Activated CD4-positive, alpha-beta T cell treated with anti-CD3 and anti-CD28 coated beads, Interleukin-2, amount 50 U/mL, for 1 hour (primary cell): ENCODE measurements around the gene TRAK1.
A peak's percentile ranks its signal among the peaks of the same experiment; 100 is the strongest.

Source experiments
- DNase-seq: peaks from one replicate; pipeline ENCODE4 v3.0.0-alpha.2; 2020

Gene TRAK1

DNA sequence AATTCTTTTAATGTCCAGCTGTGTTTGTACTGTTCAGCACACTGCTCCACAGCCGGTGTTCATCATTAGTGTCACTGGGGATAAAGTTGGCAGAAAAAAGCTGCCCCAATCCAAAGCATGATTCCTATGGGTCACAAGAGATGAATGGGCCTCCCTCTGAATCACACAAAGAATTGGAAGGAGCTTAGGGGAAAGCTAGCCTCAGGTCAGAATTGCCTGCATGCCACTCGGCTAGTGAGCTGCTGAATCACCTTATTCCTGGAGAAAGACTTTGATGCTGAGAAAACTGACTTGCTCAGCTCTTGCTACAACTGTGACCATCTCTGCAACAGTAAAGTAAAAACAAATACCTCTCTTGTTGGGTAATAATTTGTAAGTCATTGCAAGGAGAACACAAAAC lies 171.4 kb downstream of the TRAK1 start:
- DNase-seq: no peak

DNA sequence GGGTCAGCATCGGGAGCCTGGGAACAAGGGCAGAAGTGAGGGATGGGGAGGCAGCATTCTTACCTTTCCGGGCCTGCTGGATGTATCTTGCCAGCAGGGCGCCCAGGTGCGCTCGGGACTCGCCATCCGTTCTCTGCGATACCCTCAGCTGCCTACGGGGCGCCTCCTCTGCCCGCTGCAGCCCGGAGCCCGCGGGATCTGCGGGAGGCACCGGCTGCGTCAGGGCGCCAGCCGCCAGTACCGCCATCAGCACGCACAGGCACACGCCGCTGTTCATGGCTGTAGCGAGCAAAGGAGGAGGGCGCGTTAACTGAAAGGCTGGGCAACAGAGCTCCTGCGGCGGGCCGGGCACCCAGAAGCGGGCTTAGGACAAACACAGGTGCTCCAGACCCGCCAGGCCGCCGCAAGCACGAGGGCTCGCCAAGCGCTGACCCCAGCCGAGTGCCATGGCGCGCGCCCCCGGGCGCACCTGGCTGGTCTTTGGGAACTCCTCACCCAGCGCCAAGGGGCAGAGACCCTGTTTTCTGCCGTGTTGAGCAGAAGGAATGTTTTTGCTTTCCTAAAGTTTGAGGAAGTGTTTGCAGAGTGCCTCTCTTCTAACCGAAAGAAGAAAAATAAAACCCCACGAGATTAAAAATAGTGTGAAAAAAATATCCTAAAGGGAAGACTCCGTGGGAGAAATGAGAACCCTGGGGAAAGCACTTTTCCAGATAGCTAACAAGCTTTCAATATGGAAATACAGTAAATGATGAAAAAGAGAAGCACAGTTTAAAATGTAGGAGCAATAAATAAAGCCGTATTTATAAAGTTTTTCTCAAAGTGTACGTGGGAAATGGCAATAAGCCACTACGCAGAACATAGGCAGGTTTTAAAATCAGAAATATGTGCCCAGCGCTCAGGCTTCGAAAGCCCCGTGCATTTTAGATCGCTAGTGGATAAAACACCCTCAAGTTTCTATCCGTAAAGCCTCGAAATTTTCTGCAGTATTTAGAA lies 172.5 kb downstream of the TRAK1 start:
- DNase-seq: peak; percentile 9

DNA sequence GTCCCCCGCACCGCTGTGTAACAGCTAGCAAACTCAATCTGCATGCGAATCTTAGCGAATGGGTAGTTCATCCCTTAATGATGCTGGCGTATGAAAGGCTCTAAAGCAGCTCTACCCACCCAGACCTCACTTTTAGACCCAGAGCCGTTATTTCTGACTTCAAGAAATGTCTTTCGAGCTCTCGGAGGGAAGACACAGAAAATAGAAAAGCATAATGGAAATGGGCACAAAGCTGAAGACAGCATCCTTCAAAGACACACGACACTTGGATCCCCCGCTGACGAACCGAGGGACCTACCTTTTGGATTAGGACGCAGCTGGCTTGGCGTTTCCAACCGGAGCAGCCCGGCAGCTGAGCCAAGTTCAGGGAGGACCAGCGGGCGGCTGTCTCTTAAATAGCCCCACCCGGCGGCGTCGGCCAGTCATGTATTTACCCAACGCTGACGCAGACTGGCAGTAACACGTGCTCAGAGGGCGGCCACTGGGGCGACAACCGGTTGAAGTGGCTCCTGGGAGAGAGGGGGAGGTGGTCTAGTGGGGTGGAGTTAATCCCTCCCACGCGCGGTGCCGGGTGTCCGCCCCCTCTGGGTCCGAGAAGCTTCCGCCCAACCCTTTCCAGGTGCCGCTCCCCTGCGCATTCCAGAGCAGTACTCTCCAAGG lies 173.4 kb downstream of the TRAK1 start:
- DNase-seq: peak; percentile 13

DNA sequence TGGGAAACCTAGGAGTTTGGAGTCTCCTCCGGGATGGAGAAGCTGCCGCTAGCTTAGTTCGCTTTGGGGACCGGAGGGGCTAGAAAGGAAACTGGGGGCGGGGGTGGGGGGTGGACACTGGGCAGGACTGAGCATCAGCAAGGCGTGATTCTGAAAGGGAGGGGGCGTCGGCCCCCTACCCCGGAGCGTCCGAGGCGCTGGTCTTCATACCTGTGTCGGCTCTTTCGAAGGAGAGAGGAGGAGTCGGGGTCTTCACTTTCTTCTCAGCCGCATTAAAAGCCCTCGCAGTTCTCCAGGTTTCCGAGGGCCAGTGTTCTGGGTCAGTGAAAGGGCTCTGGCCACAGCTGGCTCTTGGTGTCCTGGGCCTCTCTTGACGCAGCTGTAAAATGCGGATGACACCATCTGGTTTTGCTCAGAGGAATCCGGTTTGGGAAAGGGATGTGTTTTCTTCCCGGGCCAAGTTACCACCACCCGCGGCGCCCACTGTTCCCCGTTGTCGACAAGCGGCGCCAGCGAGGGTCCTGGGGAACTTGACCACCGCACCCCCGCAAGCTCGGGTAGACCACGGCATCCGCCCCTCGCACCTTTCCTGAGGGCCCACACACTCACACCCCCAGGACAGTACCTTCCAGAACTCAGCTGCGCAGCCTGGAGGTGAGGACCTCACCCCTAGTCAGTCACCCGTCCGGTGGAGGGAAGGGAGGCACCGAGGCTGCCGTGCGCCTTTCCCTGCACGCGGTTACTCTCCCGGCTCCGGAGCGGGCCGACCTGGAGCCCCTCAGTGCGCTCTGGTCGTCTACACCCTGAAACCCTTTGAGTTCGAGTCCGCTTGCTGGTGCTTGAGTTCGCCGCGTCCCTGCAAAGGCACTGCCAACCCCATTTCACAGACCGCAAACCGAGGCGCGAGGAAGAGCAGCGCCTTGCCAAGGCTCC lies 174.2 kb downstream of the TRAK1 start:
- no peak for DNase-seq

DNA sequence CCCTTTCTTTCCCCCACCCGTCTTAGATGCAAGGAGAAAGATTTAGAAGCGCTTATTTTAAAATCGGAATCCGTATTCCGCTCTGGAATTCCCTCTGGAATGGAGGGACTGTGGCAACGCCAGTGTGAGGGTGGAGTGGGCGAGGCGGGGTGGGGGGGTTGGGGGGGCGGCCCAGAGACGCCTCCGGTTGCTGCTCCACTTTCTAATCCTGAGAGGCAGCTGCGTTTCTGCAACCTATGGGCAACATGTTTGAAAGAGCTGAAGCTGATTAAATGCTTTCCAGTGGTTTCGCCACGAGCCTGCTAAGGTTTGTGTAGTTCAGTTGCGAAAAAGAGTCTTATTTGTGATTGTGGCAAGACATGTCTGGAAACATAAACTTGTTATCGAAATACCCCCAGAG lies 174.9 kb downstream of the TRAK1 start, which contains the start of gene CCK:
Gene CCK (minus strand): TSS at position 101 of the 400 bp plus-strand sequence. CDS start 2,555 bp downstream, outside the sequence.
- DNase-seq: no peak

DNA sequence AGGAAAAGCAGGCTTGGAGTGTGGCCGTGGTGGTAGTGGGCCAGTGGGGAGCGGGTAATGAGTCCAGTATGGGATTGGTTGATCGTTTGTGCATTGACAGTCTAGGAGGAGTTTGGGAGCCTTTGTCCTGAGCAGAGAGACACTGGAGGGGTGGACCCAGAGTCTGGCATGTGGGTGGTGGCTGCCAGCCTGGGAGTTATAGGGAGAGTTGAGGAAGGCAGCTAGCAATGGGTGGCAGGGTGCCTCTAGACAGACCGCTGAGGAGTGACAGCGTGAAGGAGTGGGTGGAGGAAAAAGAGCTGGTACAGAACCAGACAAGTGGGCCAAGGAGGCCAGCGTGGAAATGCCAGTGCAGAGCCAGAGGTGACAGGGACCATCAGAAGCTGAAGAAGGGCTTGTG lies 176.7 kb downstream of the TRAK1 start:
- DNase-seq: no peak

DNA sequence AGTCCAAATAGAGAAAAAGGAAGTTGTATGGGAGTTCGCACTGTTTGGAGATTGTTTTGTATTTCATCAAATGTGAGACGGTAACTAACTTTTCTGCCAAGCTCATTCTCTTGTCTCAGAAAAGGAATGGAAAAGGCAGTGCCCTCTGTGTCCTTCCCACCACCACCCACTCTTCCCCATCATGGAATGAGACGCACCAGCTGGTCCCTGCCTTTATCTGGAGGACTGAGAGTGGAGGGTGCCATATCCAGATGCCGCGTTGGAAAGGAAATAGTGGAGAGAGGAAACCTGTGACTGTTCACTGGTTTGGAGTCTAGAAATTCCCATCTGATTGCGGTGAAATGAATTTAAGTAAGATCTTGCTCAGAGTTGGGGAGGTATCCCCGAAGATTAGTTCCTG lies 178.5 kb downstream of the TRAK1 start:
- no peak for DNase-seq

DNA sequence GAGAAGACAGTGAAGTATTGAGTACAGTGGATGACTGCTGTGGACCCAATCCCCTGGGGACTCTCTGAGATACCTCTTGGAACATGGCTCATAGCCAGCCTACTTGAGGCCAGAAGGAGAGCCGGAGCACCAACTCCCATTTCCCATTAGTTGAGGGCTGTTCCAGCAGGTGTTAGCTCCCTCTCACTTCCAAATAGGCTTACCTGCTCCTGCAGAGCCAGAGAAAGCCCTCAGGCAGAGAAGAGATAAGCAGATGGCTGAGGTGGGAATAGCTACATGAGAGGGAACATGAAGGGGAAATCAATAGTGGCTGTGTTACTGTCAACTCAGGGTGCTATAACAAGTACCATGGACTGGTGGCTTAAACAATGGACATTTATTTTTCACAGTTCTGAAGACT lies 179.4 kb downstream of the TRAK1 start:
- no peak for DNase-seq

DNA sequence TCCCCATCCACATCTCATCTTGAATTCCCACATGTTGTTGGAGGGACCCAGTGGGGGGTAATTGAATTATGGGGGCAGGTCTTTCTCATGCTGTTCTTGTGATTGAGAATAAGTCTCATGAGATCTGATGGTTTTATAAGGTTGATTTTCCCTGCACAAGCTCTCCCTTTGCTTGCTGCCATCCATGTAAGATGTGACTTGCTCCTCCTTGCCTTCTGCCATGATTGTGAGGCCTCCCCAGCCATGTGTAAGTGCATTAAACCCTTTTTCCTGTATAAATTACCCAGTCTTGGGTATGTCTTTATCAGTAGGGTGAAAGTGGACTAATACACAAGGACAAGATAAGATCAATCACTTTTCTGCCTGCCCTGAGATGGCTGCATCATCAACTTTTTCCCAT lies 180.6 kb downstream of the TRAK1 start:
- no peak for DNase-seq

DNA sequence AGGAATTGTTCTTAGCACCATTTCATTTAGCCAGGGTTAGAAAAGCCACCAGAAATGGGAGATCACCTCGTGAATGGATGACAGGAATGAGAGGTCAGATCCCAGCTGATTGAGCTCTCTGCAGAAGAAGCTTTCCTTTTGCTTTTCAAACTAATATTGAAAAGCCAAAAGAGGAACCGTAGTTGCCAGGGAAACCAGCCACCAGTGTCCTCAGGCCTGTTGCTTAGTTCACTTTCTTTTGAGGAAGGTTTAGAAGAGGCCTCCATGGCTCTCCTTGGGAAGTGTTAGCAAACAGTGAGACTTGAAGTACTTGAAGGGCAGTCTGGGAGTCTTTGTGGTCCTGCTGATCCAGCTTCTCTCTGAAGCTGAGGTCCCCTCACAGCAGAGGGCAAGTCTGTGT lies 182.2 kb downstream of the TRAK1 start:
- DNase-seq: no peak

DNA sequence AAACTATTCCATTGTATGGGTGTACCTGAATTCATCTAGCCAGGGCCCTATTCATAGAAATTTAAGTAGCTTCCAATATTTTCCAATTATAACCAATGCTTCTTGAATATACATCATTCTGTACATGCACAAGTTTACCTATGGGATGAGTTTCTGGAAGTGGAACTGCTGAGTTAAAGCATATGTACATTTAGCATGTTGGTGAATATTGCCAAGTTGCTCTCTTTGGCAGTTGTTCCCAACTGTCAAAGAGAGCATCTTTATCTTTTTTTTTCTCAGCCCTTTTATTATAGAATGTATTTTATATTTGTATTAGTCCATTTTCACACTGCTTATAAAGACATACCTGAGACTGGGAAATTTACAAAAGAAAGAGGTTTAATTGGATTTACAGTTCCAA lies 183.1 kb downstream of the TRAK1 start:
- DNase-seq: no peak

DNA sequence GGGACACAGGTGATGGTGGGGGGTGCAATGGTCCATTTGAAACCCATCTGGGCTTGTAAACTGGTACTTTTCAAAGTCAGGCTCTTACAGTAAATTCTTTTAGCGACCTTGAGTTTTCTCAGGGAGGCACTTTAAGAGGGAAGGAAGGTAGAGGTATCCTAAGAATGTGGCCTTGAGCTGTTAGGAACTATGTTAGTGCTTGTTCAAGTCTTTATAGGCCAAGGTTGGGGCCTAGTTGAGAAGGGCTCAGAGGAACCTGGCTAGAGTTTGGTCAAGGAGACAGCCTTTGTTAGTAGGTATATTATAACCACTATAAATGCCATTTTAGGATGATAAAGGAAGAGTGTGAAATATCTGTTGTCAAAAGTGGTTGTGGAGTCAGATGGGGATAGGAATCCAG lies 184.1 kb downstream of the TRAK1 start:
- DNase-seq: no peak
